GM18520 (cell line): ENCODE data around the gene TTLL3.

Experiments used
- ATAC-seq: cut with Tn5 transposase; IDR thresholded peaks from one replicate; pipeline ENCODE4 v1.9.1; 2021; ENCODE audit not compliant: unreplicated experiment

TTLL3 gene

GRCh38 chr3:9804996-9805395 is 5.1 kb upstream of the TTLL3 start:
- no peak for ATAC-seq

- no peak for ATAC-seq
These were observed 3.9 kb upstream of the TTLL3 start for GRCh38 chr3:9806137-9806536.

GRCh38 chr3:9806688-9807589 is 3.1 kb upstream of the TTLL3 start:
- ATAC-seq = no peak

GRCh38 chr3:9807981-9808344 is 2.1 kb upstream of the TTLL3 start:
- no peak for ATAC-seq

- ATAC-seq = no peak
These were observed 1.6 kb upstream of the TTLL3 start for GRCh38 chr3:9808345-9809037.

- ATAC-seq = no peak
These were observed 835 bp upstream of the TTLL3 start for GRCh38 chr3:9809239-9809614.

GRCh38 chr3:9810433-9810770 is 340 bp downstream of the TTLL3 start:
- ATAC-seq = no peak

GRCh38 chr3:9810846-9811245 is 784 bp downstream of the TTLL3 start:
- no peak for ATAC-seq

GRCh38 chr3:9812870-9813483 is 2.9 kb downstream of the TTLL3 start:
- ATAC-seq = no peak

- no peak for ATAC-seq
These were observed 5.9 kb downstream of the TTLL3 start for GRCh38 chr3:9815986-9816385.

GRCh38 chr3:9817436-9817835 is 7.4 kb downstream of the TTLL3 start:
- no peak for ATAC-seq

GRCh38 chr3:9818666-9819335 is 8.7 kb downstream of the TTLL3 start:
- ATAC-seq = no peak

- ATAC-seq = no peak
These were observed 10.5 kb downstream of the TTLL3 start for GRCh38 chr3:9820543-9820942.

GRCh38 chr3:9820946-9821345 is 10.9 kb downstream of the TTLL3 start:
- no peak for ATAC-seq

GRCh38 chr3:9825451-9826040 is 15.5 kb downstream of the TTLL3 start:
- no peak for ATAC-seq

GRCh38 chr3:9826815-9827573 is 16.9 kb downstream of the TTLL3 start:
- no peak for ATAC-seq

- no peak for ATAC-seq
These were observed 19.0 kb downstream of the TTLL3 start for GRCh38 chr3:9828801-9829755.

GRCh38 chr3:9831253-9831652 is 21.2 kb downstream of the TTLL3 start:
- no peak for ATAC-seq

- no peak for ATAC-seq
These were observed 23.0 kb downstream of the TTLL3 start for GRCh38 chr3:9833078-9833477.
